Measurements from ENCODE around the gene SIAH3.

Gene SIAH3

DNA sequence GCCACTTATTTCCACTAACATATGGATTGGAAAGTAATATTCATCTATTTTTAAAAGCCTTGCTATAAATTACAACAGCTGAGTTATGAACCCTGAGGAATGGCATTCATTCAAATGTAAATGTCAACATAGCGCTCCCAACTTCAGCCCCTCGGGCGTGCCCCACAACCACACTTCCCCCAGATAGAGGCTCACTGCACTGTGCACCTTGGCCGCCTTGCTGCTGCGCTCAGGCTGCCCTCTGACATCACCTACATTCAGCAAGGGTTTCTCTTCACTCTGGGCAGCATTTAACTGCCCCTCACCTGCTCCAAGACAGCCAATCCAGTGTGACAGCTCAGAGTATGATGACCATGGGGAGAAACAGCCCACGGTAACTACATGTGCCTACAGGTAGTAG, 35.1 kb downstream of the SIAH3 start:
- Mint-ChIP-seq H3K4me3 (no peak overlapping the region), H3K36me3 (no peaks in the 10 kb centered on the region), H3K9me3 (no peaks in the 10 kb centered on the region), H3K4me1 (no peaks in the 10 kb centered on the region), H3K27ac (no peak overlapping the region)
- DNase-seq (ENCODE audit: low spot score in 2 of 2) (no peak), ATAC-seq (no peak)

GRCh38 chr13:45812695-45813372, 38.7 kb downstream of the SIAH3 start:
- no peaks in the 10 kb centered on the region for H3K36me3 Mint-ChIP-seq
- no peak overlapping the region for H3K27ac Mint-ChIP-seq
- ATAC-seq, result no peak

GRCh38 chr13:45811891-45812694, 39.5 kb downstream of the SIAH3 start:
- H3K9me3 Mint-ChIP-seq, result no peaks in the 10 kb centered on the region
- ATAC-seq (no peak), DNase-seq (ENCODE audit: low spot score in 2 of 2) (no peak)
- H3K27ac Mint-ChIP-seq, result no peak overlapping the region
- peaks cover 6% of the 10 kb centered on the region for H3K4me1 Mint-ChIP-seq
- no peaks in the 10 kb centered on the region for H3K36me3 Mint-ChIP-seq
- H3K4me3 Mint-ChIP-seq, result no peak overlapping the region

More at GRCh38 chr13:45812695-45813372, 38.7 kb downstream of the SIAH3 start:
- no peak for DNase-seq (ENCODE audit: low spot score in 2 of 2)
- Mint-ChIP-seq H3K4me3 (no peak overlapping the region), H3K9me3 (no peaks in the 10 kb centered on the region), H3K4me1 (peaks cover 6% of the 10 kb centered on the region)

GRCh38 chr13:45809801-45810394, 41.7 kb downstream of the SIAH3 start:
- Mint-ChIP-seq H3K4me3 (no peak overlapping the region), H3K36me3 (no peaks in the 10 kb centered on the region), H3K9me3 (no peaks in the 10 kb centered on the region), H3K27ac (no peak overlapping the region), H3K4me1 (peaks cover 6% of the 10 kb centered on the region)
- ATAC-seq (peak; percentile 43), DNase-seq (ENCODE audit: low spot score in 2 of 2) (no peak)

DNA sequence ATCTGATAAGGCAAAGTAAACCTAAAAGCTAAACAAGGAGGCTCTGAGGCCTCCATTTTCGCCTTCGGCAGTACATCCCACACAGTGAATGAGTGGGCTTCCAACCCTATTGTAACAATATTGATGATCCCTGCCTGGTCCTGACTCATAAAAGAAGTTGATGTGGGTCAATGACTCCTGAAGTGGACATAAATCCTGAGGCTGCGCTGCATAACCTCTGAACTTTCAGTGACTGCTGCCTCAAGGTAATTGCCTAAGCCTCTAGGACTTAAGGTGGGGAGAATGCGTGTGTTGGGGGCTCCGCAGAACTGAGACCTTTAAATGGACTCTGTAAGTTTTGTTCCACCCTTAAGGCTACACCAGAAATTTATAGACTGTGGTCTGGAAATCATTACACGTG, 42.6 kb downstream of the SIAH3 start:
- H3K4me3 Mint-ChIP-seq, result no peak overlapping the region
- DNase-seq (ENCODE audit: low spot score in 2 of 2) (no peak), ATAC-seq (no peak)
- H3K9me3 Mint-ChIP-seq, result no peaks in the 10 kb centered on the region
- H3K4me1 Mint-ChIP-seq, result peaks cover 6% of the 10 kb centered on the region
- no peaks in the 10 kb centered on the region for H3K36me3 Mint-ChIP-seq
- H3K27ac Mint-ChIP-seq, result no peak overlapping the region

GRCh38 chr13:45807520-45808099, 43.9 kb downstream of the SIAH3 start:
- H3K9me3 Mint-ChIP-seq, result no peaks in the 10 kb centered on the region
- ATAC-seq (peak; percentile 57), DNase-seq (ENCODE audit: low spot score in 2 of 2) (no peak)
- no peak overlapping the region for H3K4me3 Mint-ChIP-seq
- no peaks in the 10 kb centered on the region for H3K36me3 Mint-ChIP-seq
- H3K27ac Mint-ChIP-seq, result no peak overlapping the region
- peaks cover 6% of the 10 kb centered on the region for H3K4me1 Mint-ChIP-seq

GRCh38 chr13:45800485-45800884, 51.1 kb downstream of the SIAH3 start:
- no peak for DNase-seq (ENCODE audit: low spot score in 2 of 2)
- H3K36me3 Mint-ChIP-seq, result no peaks in the 10 kb centered on the region
- no peak overlapping the region for H3K4me3 Mint-ChIP-seq
- ATAC-seq, result no peak
- H3K4me1 Mint-ChIP-seq, result no peaks in the 10 kb centered on the region
- H3K9me3 Mint-ChIP-seq, result no peaks in the 10 kb centered on the region
- no peak overlapping the region for H3K27ac Mint-ChIP-seq

- no peak overlapping the region for H3K4me3 Mint-ChIP-seq
- no peaks in the 10 kb centered on the region for H3K36me3 Mint-ChIP-seq
- ATAC-seq, result no peak
- H3K27ac Mint-ChIP-seq, result no peak overlapping the region
- H3K9me3 Mint-ChIP-seq, result peaks cover 4% of the 10 kb centered on the region
- no peaks in the 10 kb centered on the region for H3K4me1 Mint-ChIP-seq
- no peak for DNase-seq (ENCODE audit: low spot score in 2 of 2)
Observed at GRCh38 chr13:45799451-45799850, 52.1 kb downstream of the SIAH3 start.

DNA sequence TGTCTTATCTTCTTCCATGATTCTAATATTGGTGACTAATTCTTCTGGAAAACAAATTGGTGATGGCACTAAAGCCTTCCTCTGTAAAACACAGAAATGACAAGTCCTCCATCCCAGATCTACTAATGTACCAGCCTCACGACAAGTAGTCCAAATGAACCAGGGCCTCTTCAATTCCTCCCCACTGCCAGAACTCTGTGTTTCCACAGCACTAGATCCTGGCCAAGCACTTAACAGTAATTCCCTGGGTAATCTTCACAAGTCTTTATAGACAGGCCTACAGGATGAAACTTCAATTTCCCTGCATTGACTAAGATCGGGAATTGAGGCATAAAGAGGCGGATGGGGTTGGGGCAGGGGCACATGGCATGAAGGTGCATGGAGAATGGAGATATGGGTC, 52.7 kb downstream of the SIAH3 start:
- ATAC-seq (no peak), DNase-seq (ENCODE audit: low spot score in 2 of 2) (no peak)
- Mint-ChIP-seq H3K27ac (no peak overlapping the region), H3K9me3 (peaks cover 5% of the 10 kb centered on the region), H3K36me3 (no peaks in the 10 kb centered on the region), H3K4me3 (no peak overlapping the region), H3K4me1 (no peaks in the 10 kb centered on the region)

GRCh38 chr13:45796426-45797235, 54.9 kb downstream of the SIAH3 start:
- ATAC-seq, result no peak
- H3K4me1 Mint-ChIP-seq, result no peaks in the 10 kb centered on the region
- H3K9me3 Mint-ChIP-seq, result peaks cover 5% of the 10 kb centered on the region
- H3K4me3 Mint-ChIP-seq, result no peak overlapping the region
- DNase-seq (ENCODE audit: low spot score in 2 of 2), result no peak
- H3K36me3 Mint-ChIP-seq, result no peaks in the 10 kb centered on the region
- no peak overlapping the region for H3K27ac Mint-ChIP-seq

- Mint-ChIP-seq H3K4me3 (no peak overlapping the region), H3K9me3 (peaks cover 5% of the 10 kb centered on the region), H3K36me3 (no peaks in the 10 kb centered on the region), H3K27ac (no peak overlapping the region), H3K4me1 (no peaks in the 10 kb centered on the region)
- DNase-seq (ENCODE audit: low spot score in 2 of 2) (no peak), ATAC-seq (no peak)
Observed at GRCh38 chr13:45792827-45793303, 58.7 kb downstream of the SIAH3 start.

GRCh38 chr13:45788011-45788410, 63.5 kb downstream of the SIAH3 start:
- Mint-ChIP-seq H3K4me1 (peaks cover 10% of the 10 kb centered on the region), H3K27ac (no peak overlapping the region), H3K4me3 (no peak overlapping the region), H3K36me3 (no peaks in the 10 kb centered on the region), H3K9me3 (no peaks in the 10 kb centered on the region)
- ATAC-seq, result no peak
- no peak for DNase-seq (ENCODE audit: low spot score in 2 of 2)

GRCh38 chr13:45787346-45787745, 64.2 kb downstream of the SIAH3 start:
- Mint-ChIP-seq H3K36me3 (no peaks in the 10 kb centered on the region), H3K27ac (no peak overlapping the region), H3K4me3 (no peak overlapping the region), H3K4me1 (peaks cover 10% of the 10 kb centered on the region), H3K9me3 (no peaks in the 10 kb centered on the region)
- no peak for DNase-seq (ENCODE audit: low spot score in 2 of 2)
- no peak for ATAC-seq

DNA sequence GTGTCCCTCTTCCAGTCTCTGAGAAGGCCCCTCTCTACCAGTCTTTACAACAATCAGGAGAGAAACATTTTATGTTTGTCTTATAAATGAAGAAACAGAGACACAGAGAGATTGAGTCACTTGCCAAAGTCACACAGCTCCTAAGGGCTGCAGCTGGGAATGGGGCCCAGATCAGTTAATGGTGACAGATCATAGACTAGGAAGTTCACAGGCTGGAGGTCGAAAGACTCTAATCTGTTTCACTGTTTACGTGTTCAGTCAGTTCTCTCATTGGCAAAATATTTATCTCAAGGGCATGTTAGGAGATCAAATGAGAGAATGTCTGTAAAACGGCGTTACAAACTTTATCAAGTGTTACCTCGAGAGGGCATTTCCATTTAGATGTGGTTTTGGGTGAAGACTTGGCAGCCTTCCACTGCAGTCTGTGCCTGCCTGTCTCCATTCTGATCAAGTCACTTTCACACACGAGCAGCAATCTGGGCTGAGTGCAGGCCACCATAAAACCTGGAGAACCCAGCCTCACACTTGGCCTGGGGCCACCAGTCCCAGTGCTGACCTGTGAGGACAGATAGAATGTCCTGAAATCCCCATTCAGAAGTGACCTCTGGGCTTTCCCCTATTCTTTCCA, 65.1 kb downstream of the SIAH3 start:
- DNase-seq (ENCODE audit: low spot score in 2 of 2) (no peak), ATAC-seq (no peak)
- Mint-ChIP-seq H3K4me1 (peaks cover 10% of the 10 kb centered on the region), H3K4me3 (no peak overlapping the region), H3K9me3 (no peaks in the 10 kb centered on the region), H3K27ac (no peak overlapping the region), H3K36me3 (no peaks in the 10 kb centered on the region)

All from stimulated activated effector memory CD8-positive, alpha-beta T cell treated with anti-CD3 and anti-CD28 coated beads, Interleukin-12 subunit alpha, Interleukin-12 subunit beta, amount 100 ng/mL, for 72 hours (primary cell).